Testis (tissue), 2 donors: Measurements from ENCODE around the gene KCNV2.

Experiments used
- CTCF ChIP-seq, 3 experiments: fragments of 450-650 bp in 2 of 3; fragments of 200-600 bp in 1 of 3; sonication (generic) in 1 of 3; IDR thresholded peaks; one replicate each; pipeline ENCODE4 v1.5.1; 2016 to 2019; ENCODE audit warnings: antibody characterized with exemption in 3 of 3, mild to moderate bottlenecking in 2 of 3, moderate library complexity in 1 of 3
- POLR2A ChIP-seq: fragments of 450-650 bp; IDR thresholded peaks from one replicate; pipeline ENCODE4 v1.6.1; 2017; ENCODE audit warnings: antibody characterized with exemption, mild to moderate bottlenecking, moderate library complexity

- TF ChIP-seq POLR2A (no peak), CTCF (IDR thresholded peaks at IDR 0.05) (no peak)
Measured at GRCh38 chr9:2730971-2731370, 13.7 kb downstream of the KCNV2 start.
